Glutamatergic neuron (in vitro differentiated cells): ENCODE data around the gene SDR39U1. TPM values are rescaled to one million over a fixed set of nuclear protein-coding genes. Genes with fewer than 3 reads are reported as not detected.

Experiments used
- DNase-seq: peaks from one replicate; pipeline ENCODE4 v3.0.0; 2022
- H3K27ac Mint-ChIP-seq: one replicate; pipeline ENCODE4 v1.8.0; 2020; ENCODE audit warnings: mild to moderate bottlenecking, mixed read lengths, inconsistent platforms; ENCODE audit not compliant: unreplicated experiment
- H3K27me3 Mint-ChIP-seq: one replicate; pipeline ENCODE4 v1.8.0; 2020; ENCODE audit warnings: mild to moderate bottlenecking, moderate library complexity, mixed read lengths, inconsistent platforms; ENCODE audit not compliant: unreplicated experiment
- H3K36me3 Mint-ChIP-seq: one replicate; pipeline ENCODE4 v1.8.0; 2020; ENCODE audit warnings: mild to moderate bottlenecking, mixed read lengths, inconsistent platforms; ENCODE audit not compliant: unreplicated experiment
- H3K4me1 Mint-ChIP-seq: one replicate; pipeline ENCODE4 v1.8.0; 2020; ENCODE audit warnings: mild to moderate bottlenecking, low read depth, mixed read lengths, inconsistent platforms; ENCODE audit not compliant: unreplicated experiment
- H3K4me3 Mint-ChIP-seq: one replicate; pipeline ENCODE4 v1.8.0; 2020; ENCODE audit warnings: mild to moderate bottlenecking, mixed read lengths, inconsistent platforms; ENCODE audit not compliant: unreplicated experiment
- H3K9me3 Mint-ChIP-seq: one replicate; pipeline ENCODE4 v1.8.0; 2020; ENCODE audit warnings: mild to moderate bottlenecking, moderate library complexity, mixed read lengths, inconsistent platforms; ENCODE audit not compliant: unreplicated experiment
- total RNA-seq: library from RNA; stranded (reverse); fragmentation: NEBNext Ultra II Directional; extraction: Animal tissue kit (Norgen Biotek cat#: 25700); gene quantifications from one replicate; pipeline ENCODE4 v1.2.1, GENCODE V29; 2021; ENCODE audit not compliant: unreplicated experiment
- TF ChIP-seq, protein P1 (sequence below): fragments of 200-600 bp; sonication (generic); IDR thresholded peaks from one replicate; pipeline ENCODE4 v1.5.0; 2021; ENCODE audit not compliant: partially characterized antibody, unreplicated experiment

Gene SDR39U1
- total RNA-seq, 1 donor from 2014 or later, result 70.4 TPM

DNA sequence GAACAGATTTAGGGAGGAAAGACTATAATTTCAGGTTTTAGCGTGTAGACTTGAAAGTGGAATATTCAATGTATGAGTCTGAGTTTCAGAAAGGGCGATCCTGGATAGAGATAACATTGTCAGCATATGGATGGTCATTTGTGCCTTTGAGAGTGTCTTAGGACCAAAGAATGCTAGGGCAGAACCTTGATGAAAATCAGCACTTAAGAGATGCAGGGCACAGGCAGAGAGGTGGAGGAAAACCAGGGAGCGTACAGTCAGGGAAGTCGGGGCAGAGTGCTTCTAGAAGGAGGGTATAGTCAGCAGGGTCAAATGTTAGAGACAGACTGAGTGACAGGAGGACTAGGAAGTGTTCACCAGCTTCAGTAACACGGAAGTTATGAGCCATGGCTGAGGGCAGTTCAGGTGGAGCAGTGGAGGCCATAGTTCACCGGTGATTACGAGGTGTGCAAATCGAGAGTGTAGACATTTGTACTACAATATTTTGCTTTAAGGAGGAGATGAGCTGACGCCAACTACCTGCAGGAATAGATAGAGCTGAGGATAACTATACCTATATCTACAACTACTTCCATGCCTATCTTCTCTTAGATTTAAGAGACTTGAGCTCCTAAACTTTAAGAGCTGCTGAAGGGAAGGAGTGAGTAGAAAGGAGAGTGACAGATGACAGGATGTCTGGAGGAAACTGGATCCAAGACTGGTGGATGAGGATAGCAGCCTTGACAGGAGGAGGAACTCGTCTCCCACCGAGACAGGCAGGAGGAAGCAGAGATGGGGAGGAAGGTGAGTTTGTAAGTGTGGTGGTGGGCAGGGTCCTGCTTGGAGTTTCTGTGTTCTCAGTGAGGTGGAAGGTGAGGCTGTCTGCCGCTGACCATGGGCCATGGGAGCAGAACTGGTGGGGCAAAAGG lies 19.6 kb downstream of the SDR39U1 start:
- H3K27me3 Mint-ChIP-seq, result peaks cover 4% of the 10 kb centered on the region
- H3K4me1 Mint-ChIP-seq, result no peaks in the 10 kb centered on the region
- H3K36me3 Mint-ChIP-seq, result no peaks in the 10 kb centered on the region
- no peak for DNase-seq
- TF ChIP-seq, protein P1, sequence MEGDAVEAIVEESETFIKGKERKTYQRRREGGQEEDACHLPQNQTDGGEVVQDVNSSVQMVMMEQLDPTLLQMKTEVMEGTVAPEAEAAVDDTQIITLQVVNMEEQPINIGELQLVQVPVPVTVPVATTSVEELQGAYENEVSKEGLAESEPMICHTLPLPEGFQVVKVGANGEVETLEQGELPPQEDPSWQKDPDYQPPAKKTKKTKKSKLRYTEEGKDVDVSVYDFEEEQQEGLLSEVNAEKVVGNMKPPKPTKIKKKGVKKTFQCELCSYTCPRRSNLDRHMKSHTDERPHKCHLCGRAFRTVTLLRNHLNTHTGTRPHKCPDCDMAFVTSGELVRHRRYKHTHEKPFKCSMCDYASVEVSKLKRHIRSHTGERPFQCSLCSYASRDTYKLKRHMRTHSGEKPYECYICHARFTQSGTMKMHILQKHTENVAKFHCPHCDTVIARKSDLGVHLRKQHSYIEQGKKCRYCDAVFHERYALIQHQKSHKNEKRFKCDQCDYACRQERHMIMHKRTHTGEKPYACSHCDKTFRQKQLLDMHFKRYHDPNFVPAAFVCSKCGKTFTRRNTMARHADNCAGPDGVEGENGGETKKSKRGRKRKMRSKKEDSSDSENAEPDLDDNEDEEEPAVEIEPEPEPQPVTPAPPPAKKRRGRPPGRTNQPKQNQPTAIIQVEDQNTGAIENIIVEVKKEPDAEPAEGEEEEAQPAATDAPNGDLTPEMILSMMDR, result no peak
- no peak overlapping the region for H3K27ac Mint-ChIP-seq
- H3K4me3 Mint-ChIP-seq, result no peak overlapping the region
- H3K9me3 Mint-ChIP-seq, result no peaks in the 10 kb centered on the region

DNA sequence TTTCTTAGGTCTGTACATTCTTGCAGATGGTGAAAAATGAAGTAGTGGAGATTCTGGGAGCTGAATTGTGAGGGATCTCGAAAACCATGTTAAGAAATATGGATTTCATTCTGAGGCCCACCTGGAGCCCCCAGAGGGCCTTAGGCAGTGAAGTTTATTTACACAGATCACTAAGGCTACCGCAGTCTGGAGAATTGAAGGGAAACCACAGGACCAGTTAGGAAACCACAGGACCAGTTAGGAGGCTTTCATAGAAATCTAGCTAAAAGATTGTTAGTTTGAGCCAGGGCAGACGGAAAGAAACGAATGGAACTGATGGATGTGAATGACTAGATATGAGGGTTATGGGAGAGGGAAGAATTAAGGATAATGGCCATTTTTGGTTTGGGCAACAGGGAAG lies 20.3 kb downstream of the SDR39U1 start:
- Mint-ChIP-seq H3K4me1 (no peaks in the 10 kb centered on the region), H3K4me3 (no peak overlapping the region), H3K9me3 (no peaks in the 10 kb centered on the region), H3K27ac (no peak overlapping the region), H3K36me3 (no peaks in the 10 kb centered on the region), H3K27me3 (peaks cover 4% of the 10 kb centered on the region)
- TF ChIP-seq, protein P1, result no peak
- DNase-seq, result no peak

DNA sequence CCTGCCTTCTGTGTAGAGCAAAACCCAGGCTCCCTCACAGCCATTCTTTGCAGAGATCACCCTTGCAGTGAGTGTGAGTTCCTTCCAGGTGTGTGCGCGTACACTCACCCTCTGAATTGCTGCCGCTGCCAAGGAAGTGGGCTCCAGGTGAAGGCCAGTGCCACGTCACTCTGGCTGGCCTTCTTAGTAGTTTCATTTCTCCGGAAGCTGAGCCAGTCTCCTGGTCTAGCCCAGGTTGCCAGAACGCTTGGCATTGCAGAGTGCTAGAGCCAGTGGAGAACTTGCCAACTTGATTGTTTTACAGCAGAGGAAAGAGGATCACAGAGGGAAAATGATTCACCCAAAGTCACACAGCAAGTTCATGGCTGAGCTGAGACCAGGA lies 24.1 kb downstream of the SDR39U1 start:
- H3K27me3 Mint-ChIP-seq, result peaks cover 6% of the 10 kb centered on the region
- DNase-seq, result no peak
- H3K4me1 Mint-ChIP-seq, result no peaks in the 10 kb centered on the region
- no peaks in the 10 kb centered on the region for H3K36me3 Mint-ChIP-seq
- no peak overlapping the region for H3K27ac Mint-ChIP-seq
- TF ChIP-seq, protein P1, result no peak
- H3K4me3 Mint-ChIP-seq, result no peak overlapping the region
- peaks cover 6% of the 10 kb centered on the region for H3K9me3 Mint-ChIP-seq

DNA sequence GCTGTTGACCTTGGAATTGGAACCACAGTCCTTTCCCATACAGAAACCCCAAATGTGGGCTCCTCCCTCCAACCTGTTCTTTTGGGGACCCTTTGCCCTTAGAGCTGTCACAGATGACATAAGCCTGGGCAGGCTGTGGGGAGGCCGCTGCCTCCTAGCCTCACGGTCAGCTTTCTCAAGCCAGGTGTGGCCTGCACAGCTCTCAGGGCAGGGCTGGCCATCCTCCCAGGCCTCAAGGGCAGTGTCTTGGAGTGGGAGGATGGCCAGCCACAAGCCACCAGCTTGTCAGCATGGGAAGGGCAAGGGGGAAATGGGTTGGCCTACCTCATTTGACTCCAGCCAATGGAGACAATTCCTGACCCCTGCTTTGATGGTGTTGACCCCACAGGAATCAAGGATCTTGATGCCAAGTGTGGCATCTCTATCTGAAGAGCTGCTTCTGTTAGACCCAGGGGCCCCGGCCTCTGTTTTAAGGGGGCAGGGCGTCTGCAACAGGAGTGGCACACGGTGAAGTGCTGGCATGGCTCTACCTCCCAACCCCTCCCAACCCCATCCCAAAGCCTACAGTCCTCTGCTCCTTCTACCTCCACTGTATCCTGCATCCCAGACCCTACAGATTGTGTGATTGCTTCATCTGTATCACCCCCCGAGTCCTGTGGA lies 24.6 kb downstream of the SDR39U1 start:
- H3K27me3 Mint-ChIP-seq, result peaks cover 6% of the 10 kb centered on the region
- no peaks in the 10 kb centered on the region for H3K4me1 Mint-ChIP-seq
- no peaks in the 10 kb centered on the region for H3K36me3 Mint-ChIP-seq
- no peak overlapping the region for H3K4me3 Mint-ChIP-seq
- no peak for DNase-seq
- H3K27ac Mint-ChIP-seq, result no peak overlapping the region
- TF ChIP-seq, protein P1, result no peak
- H3K9me3 Mint-ChIP-seq, result peaks cover 6% of the 10 kb centered on the region
